Activated CD4-positive, alpha-beta memory T cell treated with anti-CD3 and anti-CD28 coated beads for 36 hours (primary cell): ENCODE measurements around the gene HS3ST3A1. TPM values are rescaled to one million over a fixed set of nuclear protein-coding genes. Genes with fewer than 3 reads are reported as not detected.

Source experiments
- CTCF ChIA-PET: fragments of 350-600 bp; sonication (Branson Sonifier 250); formaldehyde crosslinking; loops from one replicate; lab custom pipeline; 2021; ENCODE audit warnings: antibody characterized with exemption, inconsistent platforms; lab: Charles Lee
- POLR2A ChIA-PET: fragments of 350-600 bp; sonication (Branson Sonifier 250); formaldehyde crosslinking; loops from one replicate; lab custom pipeline; 2021; ENCODE audit warnings: antibody characterized with exemption; lab: Charles Lee
- DNase-seq: peaks from one replicate; pipeline ENCODE4 v3.0.0-alpha.2; 2020
- H3K27ac Mint-ChIP-seq: one replicate; pipeline ENCODE4 v1.8.0; 2021; ENCODE audit warnings: mixed read lengths
- H3K27me3 Mint-ChIP-seq: one replicate; pipeline ENCODE4 v1.8.0; 2021; ENCODE audit warnings: mixed read lengths
- H3K36me3 Mint-ChIP-seq: one replicate; pipeline ENCODE4 v1.8.0; 2021; ENCODE audit warnings: mixed read lengths
- H3K4me1 Mint-ChIP-seq: one replicate; pipeline ENCODE4 v1.8.0; 2021; ENCODE audit warnings: low read depth, mixed read lengths
- H3K4me3 Mint-ChIP-seq: one replicate; pipeline ENCODE4 v1.8.0; 2021; ENCODE audit warnings: mild to moderate bottlenecking, mixed read lengths
- H3K9me3 Mint-ChIP-seq: one replicate; pipeline ENCODE4 v1.8.0; 2021; ENCODE audit warnings: mixed read lengths
- intact Hi-C: fragments of 100-400 bp; cut with micrococcal nuclease; formaldehyde crosslinking; loops from one replicate; pipeline ENCODE4 v1.15.1; 2023
- total RNA-seq, 2 experiments: library from RNA; stranded (reverse); gene quantifications; one replicate each; pipeline ENCODE4 v1.2.3, GENCODE V29; 2021

HS3ST3A1 gene
- total RNA-seq, 2 experiments from 2014 or later: 0.85 to 1.8 TPM

- H3K27ac Mint-ChIP-seq: no peak overlapping the region
- no peaks in the 10 kb centered on the region for H3K9me3 Mint-ChIP-seq
- H3K27me3 Mint-ChIP-seq: peaks cover 16% of the 10 kb centered on the region
- intact Hi-C loops: no loop called here
- no peak overlapping the region for H3K4me3 Mint-ChIP-seq
- H3K36me3 Mint-ChIP-seq: no peaks in the 10 kb centered on the region
- DNase-seq: no peak
- ChIA-PET POLR2A (no interaction called here), CTCF (no interaction called here)
- no peaks in the 10 kb centered on the region for H3K4me1 Mint-ChIP-seq
Measured at GRCh38 chr17:13542636-13543035, 59.1 kb downstream of the HS3ST3A1 start.

- no peaks in the 10 kb centered on the region for H3K9me3 Mint-ChIP-seq
- intact Hi-C loops: no loop called here
- peaks cover 16% of the 10 kb centered on the region for H3K27me3 Mint-ChIP-seq
- DNase-seq: no peak
- H3K36me3 Mint-ChIP-seq: no peaks in the 10 kb centered on the region
- ChIA-PET CTCF (no interaction called here), POLR2A (no interaction called here)
- no peaks in the 10 kb centered on the region for H3K4me1 Mint-ChIP-seq
- no peak overlapping the region for H3K27ac Mint-ChIP-seq
- no peak overlapping the region for H3K4me3 Mint-ChIP-seq
Measured at GRCh38 chr17:13541032-13541480, 60.7 kb downstream of the HS3ST3A1 start.

- Mint-ChIP-seq H3K9me3 (no peaks in the 10 kb centered on the region), H3K27me3 (peaks cover 14% of the 10 kb centered on the region), H3K4me3 (no peak overlapping the region), H3K36me3 (no peaks in the 10 kb centered on the region), H3K27ac (no peak overlapping the region), H3K4me1 (no peaks in the 10 kb centered on the region)
- CTCF ChIA-PET: no interaction called here
- no peak for DNase-seq
- POLR2A ChIA-PET: no interaction called here
- intact Hi-C loops: no loop called here
Measured at GRCh38 chr17:13540546-13540945, 61.2 kb downstream of the HS3ST3A1 start.

DNA sequence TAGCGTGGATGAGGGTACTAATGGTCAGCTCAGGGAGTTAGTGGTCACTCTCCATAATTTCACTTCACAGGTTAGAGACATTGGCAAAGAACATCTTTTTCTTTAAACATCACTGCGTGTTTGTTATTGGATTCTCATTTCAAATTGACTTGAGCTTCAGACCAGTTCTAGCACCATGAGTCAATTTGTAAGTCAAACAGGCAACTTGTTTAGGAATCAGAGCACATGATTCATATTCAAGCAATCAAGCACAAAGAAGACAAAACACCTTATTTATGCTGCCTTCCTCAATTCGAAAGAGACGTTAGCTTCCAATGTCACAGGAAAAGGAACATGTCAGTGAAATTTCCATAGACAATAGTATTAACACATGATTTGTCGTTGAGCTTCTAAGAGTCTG is 62.3 kb downstream of the HS3ST3A1 start:
- DNase-seq: no peak
- Mint-ChIP-seq H3K9me3 (peaks cover 3% of the 10 kb centered on the region), H3K4me3 (no peak overlapping the region), H3K27me3 (peaks cover 14% of the 10 kb centered on the region), H3K27ac (no peak overlapping the region), H3K36me3 (no peaks in the 10 kb centered on the region), H3K4me1 (no peaks in the 10 kb centered on the region)
- ChIA-PET CTCF (no interaction called here), POLR2A (no interaction called here)
- intact Hi-C loops: no loop called here

DNA sequence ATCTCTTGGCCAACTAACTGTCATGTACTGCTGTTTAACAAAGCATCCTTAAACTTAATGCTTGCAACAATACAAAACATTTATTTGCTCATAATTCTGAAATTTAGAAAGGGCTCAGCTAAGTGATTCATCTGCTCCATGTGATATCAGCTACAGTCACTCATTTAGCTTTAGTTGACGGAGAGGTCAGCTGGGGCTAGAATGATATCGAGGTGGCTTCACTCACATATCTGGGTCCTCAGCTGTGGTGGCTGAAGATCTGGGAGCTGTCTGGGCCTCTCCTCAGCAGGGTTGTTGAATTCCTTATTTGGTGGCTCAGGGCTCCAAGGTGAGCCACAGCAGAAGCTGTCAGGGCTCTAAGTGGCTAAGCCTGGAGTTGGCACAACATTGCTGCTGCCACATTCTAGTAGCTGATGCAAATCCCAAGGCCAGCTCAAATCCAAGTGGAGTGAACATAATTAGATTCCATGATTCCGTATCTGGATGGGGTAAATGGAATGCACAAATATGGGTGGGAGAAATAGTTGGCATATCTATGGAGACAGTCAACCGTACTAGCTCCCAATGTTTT is 62.8 kb downstream of the HS3ST3A1 start:
- no peak overlapping the region for H3K4me3 Mint-ChIP-seq
- H3K4me1 Mint-ChIP-seq: no peaks in the 10 kb centered on the region
- H3K27ac Mint-ChIP-seq: no peak overlapping the region
- DNase-seq: no peak
- H3K36me3 Mint-ChIP-seq: no peaks in the 10 kb centered on the region
- ChIA-PET POLR2A (no interaction called here), CTCF (no interaction called here)
- peaks cover 6% of the 10 kb centered on the region for H3K9me3 Mint-ChIP-seq
- intact Hi-C loops: no loop called here
- peaks cover 16% of the 10 kb centered on the region for H3K27me3 Mint-ChIP-seq

GRCh38 chr17:13537871-13538643 is 63.7 kb downstream of the HS3ST3A1 start:
- CTCF ChIA-PET: no interaction called here
- intact Hi-C loops: no loop called here
- Mint-ChIP-seq H3K4me1 (no peaks in the 10 kb centered on the region), H3K27me3 (peaks cover 17% of the 10 kb centered on the region), H3K36me3 (no peaks in the 10 kb centered on the region), H3K4me3 (no peak overlapping the region), H3K9me3 (peaks cover 6% of the 10 kb centered on the region), H3K27ac (no peak overlapping the region)
- no peak for DNase-seq
- POLR2A ChIA-PET: no interaction called here

- POLR2A ChIA-PET: no interaction called here
- no peak overlapping the region for H3K27ac Mint-ChIP-seq
- peaks cover 6% of the 10 kb centered on the region for H3K9me3 Mint-ChIP-seq
- peaks cover 16% of the 10 kb centered on the region for H3K27me3 Mint-ChIP-seq
- H3K4me3 Mint-ChIP-seq: no peak overlapping the region
- H3K4me1 Mint-ChIP-seq: no peaks in the 10 kb centered on the region
- DNase-seq: no peak
- H3K36me3 Mint-ChIP-seq: no peaks in the 10 kb centered on the region
- CTCF ChIA-PET: no interaction called here
- intact Hi-C loops: no loop called here
Measured at GRCh38 chr17:13537167-13537731, 64.5 kb downstream of the HS3ST3A1 start.

DNA sequence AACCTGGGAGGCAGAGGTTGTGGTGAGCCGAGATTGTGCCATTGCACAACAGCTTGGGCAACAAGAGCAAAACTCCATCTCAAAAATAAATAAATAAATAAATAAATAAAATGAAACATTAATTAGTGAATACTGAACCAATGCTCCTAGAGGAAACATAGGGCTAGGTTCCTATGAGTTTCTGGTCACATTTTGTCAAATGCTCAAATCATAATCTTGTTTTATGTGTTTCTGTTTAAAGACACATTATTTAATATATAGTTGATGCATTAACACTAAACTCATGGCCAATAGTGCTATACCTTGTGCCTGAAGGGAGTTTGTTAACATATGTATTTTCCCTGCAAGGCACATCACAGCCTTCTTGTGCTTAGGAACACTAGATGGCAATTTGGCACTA is 66.8 kb downstream of the HS3ST3A1 start:
- no peak for DNase-seq
- intact Hi-C loops: no loop called here
- H3K36me3 Mint-ChIP-seq: no peaks in the 10 kb centered on the region
- H3K4me1 Mint-ChIP-seq: no peaks in the 10 kb centered on the region
- no peak overlapping the region for H3K27ac Mint-ChIP-seq
- peaks cover 6% of the 10 kb centered on the region for H3K9me3 Mint-ChIP-seq
- H3K4me3 Mint-ChIP-seq: no peak overlapping the region
- POLR2A ChIA-PET: no interaction called here
- CTCF ChIA-PET: no interaction called here
- H3K27me3 Mint-ChIP-seq: peaks cover 24% of the 10 kb centered on the region

DNA sequence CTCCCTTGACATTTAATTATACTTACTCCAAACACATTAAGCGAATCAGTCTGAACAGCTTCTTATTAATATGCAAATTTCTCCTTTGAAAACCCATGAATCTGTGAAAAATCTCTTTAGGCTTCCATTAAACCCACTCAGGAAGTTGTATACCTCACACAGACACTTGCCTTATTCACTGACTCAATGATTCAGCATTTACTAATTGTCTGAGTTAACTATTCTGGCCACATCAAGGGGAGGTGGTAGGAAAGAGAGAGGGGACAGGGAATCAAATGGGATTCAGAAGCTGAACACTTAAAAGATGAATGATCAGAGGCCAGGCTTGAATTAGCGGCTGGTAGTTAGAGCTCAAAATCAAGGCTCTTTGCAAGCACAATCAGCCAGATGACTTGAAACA is 70.0 kb downstream of the HS3ST3A1 start:
- H3K36me3 Mint-ChIP-seq: no peaks in the 10 kb centered on the region
- ChIA-PET POLR2A (no interaction called here), CTCF (no interaction called here)
- no peak overlapping the region for H3K4me3 Mint-ChIP-seq
- no peaks in the 10 kb centered on the region for H3K4me1 Mint-ChIP-seq
- no peak overlapping the region for H3K27ac Mint-ChIP-seq
- intact Hi-C loops: no loop called here
- DNase-seq: no peak
- H3K9me3 Mint-ChIP-seq: peaks cover 6% of the 10 kb centered on the region
- peaks cover 25% of the 10 kb centered on the region for H3K27me3 Mint-ChIP-seq

DNA sequence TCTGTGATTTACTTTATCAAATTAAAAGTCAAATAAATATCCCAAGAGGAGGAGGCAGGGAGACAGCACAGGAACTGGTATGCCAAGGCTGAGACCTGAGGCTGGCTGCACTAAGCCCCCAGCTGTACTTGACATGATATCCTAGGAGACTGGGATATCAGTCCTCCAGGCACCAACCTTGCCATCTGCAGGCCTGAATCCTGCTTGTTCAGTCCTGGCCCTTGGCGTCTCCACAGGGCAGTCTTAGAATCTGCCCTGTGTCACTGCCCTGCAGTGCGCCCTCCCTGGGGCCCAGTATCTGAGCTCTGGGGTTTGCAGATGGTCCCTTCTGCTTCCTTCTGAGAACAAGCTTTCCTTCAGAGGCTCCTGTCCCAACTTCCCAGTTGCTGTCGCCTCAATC is 75.9 kb downstream of the HS3ST3A1 start:
- ChIA-PET CTCF (no interaction called here), POLR2A (no interaction called here)
- intact Hi-C loops: no loop called here
- Mint-ChIP-seq H3K9me3 (no peaks in the 10 kb centered on the region), H3K4me3 (no peak overlapping the region), H3K27me3 (peaks cover 14% of the 10 kb centered on the region), H3K4me1 (no peaks in the 10 kb centered on the region), H3K27ac (no peak overlapping the region), H3K36me3 (no peaks in the 10 kb centered on the region)
- DNase-seq: no peak

DNA sequence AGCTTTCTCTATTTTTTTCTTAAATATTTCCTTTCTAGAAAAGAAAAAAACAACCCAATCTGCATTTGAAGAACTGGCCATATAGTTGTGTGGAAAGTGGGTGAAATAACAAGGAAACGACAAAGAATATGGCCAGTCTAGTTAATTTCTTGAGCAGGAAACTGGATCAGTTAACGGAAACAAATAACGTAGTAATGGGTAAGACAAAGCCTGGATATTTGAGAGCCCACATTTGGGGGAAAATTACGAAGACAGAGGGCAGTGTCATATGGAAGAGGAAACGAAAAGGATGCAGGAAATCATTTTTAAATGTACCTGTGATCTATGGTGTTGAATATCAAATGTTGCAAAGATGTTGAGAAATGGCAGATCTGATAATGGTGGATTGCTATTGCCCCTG is 78.6 kb downstream of the HS3ST3A1 start:
- Mint-ChIP-seq H3K4me1 (no peaks in the 10 kb centered on the region), H3K9me3 (no peaks in the 10 kb centered on the region), H3K27me3 (peaks cover 6% of the 10 kb centered on the region), H3K36me3 (no peaks in the 10 kb centered on the region), H3K4me3 (no peak overlapping the region), H3K27ac (no peak overlapping the region)
- intact Hi-C loops: no loop called here
- DNase-seq: no peak
- CTCF ChIA-PET: no interaction called here
- POLR2A ChIA-PET: no interaction called here

- CTCF ChIA-PET: no interaction called here
Measured at GRCh38 chr17:13522749-13523148, 79.0 kb downstream of the HS3ST3A1 start.

DNA sequence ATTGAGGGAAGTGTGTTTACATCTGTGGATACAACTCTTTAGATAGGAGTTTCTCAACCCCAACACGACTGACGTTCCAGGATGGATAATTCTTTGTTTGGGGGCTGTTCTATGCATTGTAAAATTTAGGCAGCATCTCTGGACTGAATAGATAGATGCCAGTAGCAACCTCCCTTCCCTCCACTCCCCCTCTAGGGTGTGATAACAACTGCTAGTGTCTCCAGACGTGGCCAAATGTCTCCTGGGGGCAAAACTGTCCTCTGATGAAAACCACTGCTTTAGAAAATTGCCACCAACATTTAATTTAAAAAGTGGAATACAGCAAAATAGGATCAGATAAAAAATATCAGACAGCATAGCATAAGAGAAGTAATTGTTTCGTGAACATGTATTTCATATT is 79.9 kb downstream of the HS3ST3A1 start:
- H3K27me3 Mint-ChIP-seq: peaks cover 2% of the 10 kb centered on the region
- DNase-seq: no peak
- CTCF ChIA-PET: no interaction called here
- H3K4me1 Mint-ChIP-seq: no peaks in the 10 kb centered on the region
- H3K4me3 Mint-ChIP-seq: no peak overlapping the region
- intact Hi-C loops: no loop called here
- no peaks in the 10 kb centered on the region for H3K36me3 Mint-ChIP-seq
- H3K9me3 Mint-ChIP-seq: no peaks in the 10 kb centered on the region
- POLR2A ChIA-PET: no interaction called here
- no peak overlapping the region for H3K27ac Mint-ChIP-seq

More at GRCh38 chr17:13522749-13523148, 79.0 kb downstream of the HS3ST3A1 start:
- POLR2A ChIA-PET: no interaction called here
- Mint-ChIP-seq H3K27me3 (peaks cover 6% of the 10 kb centered on the region), H3K9me3 (no peaks in the 10 kb centered on the region), H3K4me1 (no peaks in the 10 kb centered on the region), H3K27ac (no peak overlapping the region), H3K36me3 (no peaks in the 10 kb centered on the region), H3K4me3 (no peak overlapping the region)
- intact Hi-C loops: no loop called here
- DNase-seq: no peak
